Measurements from ENCODE around the gene KIF3A.

GRCh38 chr5:132774896-132775295, 37.5 kb upstream of the KIF3A start:
- no peak for TF ChIP-seq EP300 (IDR thresholded peaks at IDR 0.05)
- TF ChIP-seq CTCF (IDR thresholded peaks at IDR 0.05) = no peak

All from stomach (tissue), 4 donors.